HG02610 (cell line): ENCODE data around the gene ABHD4.
A peak's percentile ranks its signal among the peaks of the same experiment; 100 is the strongest.
"Not testable (repeated sequence)": the region's sequence is repeated elsewhere in the genome, so short reads cannot be mapped to it uniquely, and the experiment has no call there.

Source experiments
- ATAC-seq: cut with Tn5 transposase; IDR thresholded peaks from one replicate; pipeline ENCODE4 v1.9.1; 2021; ENCODE audit warnings: mild to moderate bottlenecking, moderate library complexity; ENCODE audit not compliant: unreplicated experiment

ABHD4 gene

GRCh38 chr14:22623047-22623446 lies 24.9 kb downstream of the ABHD4 start:
- no peak for ATAC-seq

GRCh38 chr14:22626590-22626989 lies 28.5 kb downstream of the ABHD4 start:
- no peak for ATAC-seq

GRCh38 chr14:22627506-22628263 lies 29.6 kb downstream of the ABHD4 start:
- no peak for ATAC-seq

- no peak for ATAC-seq
These were observed 31.3 kb downstream of the ABHD4 start for GRCh38 chr14:22629361-22629760.

GRCh38 chr14:22630066-22630465 lies 32.0 kb downstream of the ABHD4 start:
- no peak for ATAC-seq

GRCh38 chr14:22630486-22630885 lies 32.4 kb downstream of the ABHD4 start:
- no peak for ATAC-seq

GRCh38 chr14:22634233-22634900 lies 36.3 kb downstream of the ABHD4 start:
- ATAC-seq = no peak

- not testable (repeated sequence) for ATAC-seq
These were observed 37.9 kb downstream of the ABHD4 start for GRCh38 chr14:22635980-22636379.

GRCh38 chr14:22640192-22640591 lies 42.1 kb downstream of the ABHD4 start:
- ATAC-seq = no peak

GRCh38 chr14:22641846-22642245 lies 43.7 kb downstream of the ABHD4 start:
- ATAC-seq = no peak

- ATAC-seq = no peak
These were observed 46.2 kb downstream of the ABHD4 start, which contains the start of gene OR6J1 for GRCh38 chr14:22644305-22644635. OR6J1 (minus strand) TSS chr14:22644352; CDS start chr14:22634811, 9,541 bp downstream.

- no peak for ATAC-seq
These were observed 48.6 kb downstream of the ABHD4 start for GRCh38 chr14:22646570-22647254.

- ATAC-seq = no peak
These were observed 50.4 kb downstream of the ABHD4 start for GRCh38 chr14:22648506-22648905.

GRCh38 chr14:22650046-22650739 lies 52.1 kb downstream of the ABHD4 start:
- ATAC-seq = no peak

- peak; percentile 81 for ATAC-seq
These were observed 52.9 kb downstream of the ABHD4 start for GRCh38 chr14:22650960-22651521.

GRCh38 chr14:22651586-22651985 lies 53.5 kb downstream of the ABHD4 start:
- ATAC-seq = no peak

- peak; percentile 53 for ATAC-seq
These were observed 55.0 kb downstream of the ABHD4 start for GRCh38 chr14:22653012-22653621.

GRCh38 chr14:22656226-22656625 lies 58.1 kb downstream of the ABHD4 start:
- no peak for ATAC-seq

- no peak for ATAC-seq
These were observed 59.0 kb downstream of the ABHD4 start for GRCh38 chr14:22656945-22657731.

- ATAC-seq = no peak
These were observed 59.8 kb downstream of the ABHD4 start for GRCh38 chr14:22657861-22658260.
